GM18505 (cell line): Measurements from ENCODE around the gene SMIM8.

Experiments used
- ATAC-seq: cut with Tn5 transposase; IDR thresholded peaks from one replicate; pipeline ENCODE4 v1.9.1; 2021; ENCODE audit not compliant: unreplicated experiment
- POLR2A ChIP-seq: IDR thresholded peaks from 4 replicates; pipeline ENCODE4 v1.6.1; 2011; ENCODE audit warnings: borderline replicate concordance; ENCODE audit not compliant: insufficient read depth, insufficient read length; ENCODE audit errors: extremely low read depth

The SMIM8 gene

DNA sequence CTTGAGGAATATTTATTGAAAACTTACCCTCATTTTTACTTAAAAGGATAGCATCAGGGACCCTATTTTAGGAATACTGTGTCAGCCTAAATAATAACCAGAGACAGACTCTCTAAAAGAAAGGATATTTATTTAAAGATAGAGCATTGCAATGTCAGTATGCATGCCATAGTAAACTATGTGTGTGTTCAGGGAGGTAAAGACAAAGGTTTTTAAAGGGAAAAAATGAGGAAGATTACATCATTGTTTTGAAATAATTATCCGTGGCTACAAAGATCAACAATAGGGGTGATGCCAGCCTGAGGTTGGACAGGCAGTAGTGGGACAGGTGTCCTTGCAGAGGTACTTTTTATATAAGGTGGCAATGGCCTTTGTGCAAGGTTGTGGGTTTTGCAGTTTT is 61.6 kb downstream of the SMIM8 start:
- ATAC-seq, result no peak
- TF ChIP-seq POLR2A, result no peak

DNA sequence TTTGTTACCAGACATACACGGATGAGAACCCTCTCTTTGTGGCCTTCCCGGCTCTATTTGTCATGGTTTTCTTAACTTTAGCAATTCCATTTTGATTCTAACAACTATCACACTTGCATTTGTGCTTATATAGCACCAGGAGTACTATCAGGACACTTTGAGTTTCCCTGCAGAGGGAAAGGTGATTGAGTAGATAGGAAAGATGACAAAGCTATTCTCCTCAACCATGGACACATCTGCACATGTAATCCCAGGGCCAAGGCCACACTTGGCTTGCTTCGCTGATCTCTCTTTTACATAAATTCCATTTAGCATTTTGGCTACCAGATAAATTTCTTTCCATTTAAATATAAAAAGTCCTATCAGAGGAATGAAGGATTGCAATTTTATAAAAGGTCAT is 62.1 kb downstream of the SMIM8 start:
- no peak for ATAC-seq
- no peak for TF ChIP-seq POLR2A

DNA sequence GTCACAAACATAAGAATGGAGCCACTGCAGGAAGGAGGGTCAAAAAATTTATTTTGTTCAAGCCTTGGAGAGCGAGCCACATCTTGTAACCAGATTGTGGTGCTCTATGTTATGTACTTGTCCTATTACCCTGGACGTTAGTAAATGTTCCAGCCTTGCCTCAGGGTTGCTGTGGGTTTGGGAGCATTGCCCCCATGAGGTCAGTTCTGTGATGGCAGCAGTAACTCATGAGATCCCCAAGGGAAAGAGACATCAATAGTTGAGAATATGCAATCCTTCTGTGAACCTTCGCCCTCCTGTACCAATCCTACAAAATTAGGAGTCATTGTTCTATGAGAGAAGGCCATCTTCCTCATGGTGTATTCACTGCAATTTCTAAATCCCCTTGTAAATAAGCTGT is 68.9 kb downstream of the SMIM8 start:
- no peak for ATAC-seq
- no peak for TF ChIP-seq POLR2A
